Glutamatergic neuron (in vitro differentiated cells): ENCODE results near the gene PRR7. TPM values are rescaled to one million over a fixed set of nuclear protein-coding genes. Genes with fewer than 3 reads are reported as not detected.

ENCODE experiments used
- DNase-seq: peaks from one replicate; pipeline ENCODE4 v3.0.0; 2022
- H3K27ac Mint-ChIP-seq: one replicate; pipeline ENCODE4 v1.8.0; 2020; ENCODE audit warnings: mild to moderate bottlenecking, mixed read lengths, inconsistent platforms; ENCODE audit not compliant: unreplicated experiment
- H3K27me3 Mint-ChIP-seq: one replicate; pipeline ENCODE4 v1.8.0; 2020; ENCODE audit warnings: mild to moderate bottlenecking, moderate library complexity, mixed read lengths, inconsistent platforms; ENCODE audit not compliant: unreplicated experiment
- H3K36me3 Mint-ChIP-seq: one replicate; pipeline ENCODE4 v1.8.0; 2020; ENCODE audit warnings: mild to moderate bottlenecking, mixed read lengths, inconsistent platforms; ENCODE audit not compliant: unreplicated experiment
- H3K4me1 Mint-ChIP-seq: one replicate; pipeline ENCODE4 v1.8.0; 2020; ENCODE audit warnings: mild to moderate bottlenecking, low read depth, mixed read lengths, inconsistent platforms; ENCODE audit not compliant: unreplicated experiment
- H3K4me3 Mint-ChIP-seq: one replicate; pipeline ENCODE4 v1.8.0; 2020; ENCODE audit warnings: mild to moderate bottlenecking, mixed read lengths, inconsistent platforms; ENCODE audit not compliant: unreplicated experiment
- H3K9me3 Mint-ChIP-seq: one replicate; pipeline ENCODE4 v1.8.0; 2020; ENCODE audit warnings: mild to moderate bottlenecking, moderate library complexity, mixed read lengths, inconsistent platforms; ENCODE audit not compliant: unreplicated experiment
- total RNA-seq: library from RNA; stranded (reverse); fragmentation: NEBNext Ultra II Directional; extraction: Animal tissue kit (Norgen Biotek cat#: 25700); gene quantifications from one replicate; pipeline ENCODE4 v1.2.1, GENCODE V29; 2021; ENCODE audit not compliant: unreplicated experiment
- TF ChIP-seq, protein P1 (sequence below): fragments of 200-600 bp; sonication (generic); IDR thresholded peaks from one replicate; pipeline ENCODE4 v1.5.0; 2021; ENCODE audit not compliant: partially characterized antibody, unreplicated experiment

PRR7 gene
- total RNA-seq, 1 donor from 2014 or later: 4.1 TPM

DNA sequence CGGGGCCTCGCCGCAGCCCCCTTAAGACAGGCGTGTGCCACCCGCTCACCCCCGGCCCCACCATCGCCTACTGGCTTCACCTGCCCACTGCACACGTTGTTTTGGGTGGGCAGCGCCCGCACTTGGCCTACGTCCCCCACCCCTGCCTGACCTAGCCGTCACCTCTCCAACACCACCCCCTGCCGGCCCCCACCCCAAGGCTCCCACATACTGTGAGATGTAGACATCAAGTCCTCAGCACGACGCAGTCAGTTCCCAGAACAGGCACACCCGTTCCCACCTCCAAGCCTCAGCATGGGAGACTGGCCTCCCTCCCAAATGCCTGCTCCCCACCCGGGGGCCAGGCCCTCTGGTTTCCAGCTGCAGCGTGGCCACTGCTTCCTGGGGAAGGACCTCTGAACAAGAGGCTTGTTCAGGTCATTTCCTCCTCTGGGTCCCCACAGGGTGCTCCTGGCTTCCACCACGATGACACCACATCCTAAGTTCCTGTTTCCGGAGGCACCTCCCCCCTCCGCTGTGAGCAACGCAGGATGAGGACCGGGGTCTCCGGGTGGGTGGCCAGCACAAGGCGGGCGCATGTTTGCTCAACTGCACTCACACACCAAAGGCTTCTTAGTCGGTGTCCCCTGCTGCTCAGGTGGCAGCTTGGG is 15.5 kb downstream of the PRR7 start:
- DNase-seq: no peak
- peaks cover 17% of the 10 kb centered on the region for H3K4me1 Mint-ChIP-seq
- H3K27me3 Mint-ChIP-seq: peaks cover 39% of the 10 kb centered on the region
- peaks cover 16% of the 10 kb centered on the region for H3K36me3 Mint-ChIP-seq
- H3K9me3 Mint-ChIP-seq: peaks cover 38% of the 10 kb centered on the region
- peak overlapping the region; percentile 93 for H3K27ac Mint-ChIP-seq
- H3K4me3 Mint-ChIP-seq: no peak overlapping the region
- TF ChIP-seq, protein P1, sequence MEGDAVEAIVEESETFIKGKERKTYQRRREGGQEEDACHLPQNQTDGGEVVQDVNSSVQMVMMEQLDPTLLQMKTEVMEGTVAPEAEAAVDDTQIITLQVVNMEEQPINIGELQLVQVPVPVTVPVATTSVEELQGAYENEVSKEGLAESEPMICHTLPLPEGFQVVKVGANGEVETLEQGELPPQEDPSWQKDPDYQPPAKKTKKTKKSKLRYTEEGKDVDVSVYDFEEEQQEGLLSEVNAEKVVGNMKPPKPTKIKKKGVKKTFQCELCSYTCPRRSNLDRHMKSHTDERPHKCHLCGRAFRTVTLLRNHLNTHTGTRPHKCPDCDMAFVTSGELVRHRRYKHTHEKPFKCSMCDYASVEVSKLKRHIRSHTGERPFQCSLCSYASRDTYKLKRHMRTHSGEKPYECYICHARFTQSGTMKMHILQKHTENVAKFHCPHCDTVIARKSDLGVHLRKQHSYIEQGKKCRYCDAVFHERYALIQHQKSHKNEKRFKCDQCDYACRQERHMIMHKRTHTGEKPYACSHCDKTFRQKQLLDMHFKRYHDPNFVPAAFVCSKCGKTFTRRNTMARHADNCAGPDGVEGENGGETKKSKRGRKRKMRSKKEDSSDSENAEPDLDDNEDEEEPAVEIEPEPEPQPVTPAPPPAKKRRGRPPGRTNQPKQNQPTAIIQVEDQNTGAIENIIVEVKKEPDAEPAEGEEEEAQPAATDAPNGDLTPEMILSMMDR: no peak

DNA sequence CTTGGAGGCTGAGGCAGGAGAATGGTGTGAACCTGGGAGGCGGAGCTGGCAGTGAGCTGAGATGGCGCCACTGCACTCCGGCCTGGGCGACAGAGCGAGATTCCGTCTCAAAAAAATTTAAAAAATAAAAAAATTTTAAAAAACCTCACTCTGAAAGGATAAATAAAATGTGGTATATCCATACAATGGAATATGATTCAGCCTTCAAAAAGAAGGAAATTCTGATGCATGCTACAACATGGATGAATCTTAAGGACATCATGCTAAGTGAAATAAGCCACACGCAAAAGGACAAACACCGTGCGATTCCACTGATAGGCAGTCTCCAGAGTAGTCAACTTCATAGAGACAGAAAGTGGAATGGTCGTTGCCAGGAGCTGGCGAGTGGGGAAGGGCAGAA is 18.4 kb downstream of the PRR7 start:
- peaks cover 22% of the 10 kb centered on the region for H3K4me1 Mint-ChIP-seq
- peaks cover 49% of the 10 kb centered on the region for H3K9me3 Mint-ChIP-seq
- peak overlapping the region; percentile 81 for H3K27ac Mint-ChIP-seq
- peaks cover 16% of the 10 kb centered on the region for H3K36me3 Mint-ChIP-seq
- peaks cover 49% of the 10 kb centered on the region for H3K27me3 Mint-ChIP-seq
- DNase-seq: no peak
- TF ChIP-seq, protein P1: no peak
- no peak overlapping the region for H3K4me3 Mint-ChIP-seq

DNA sequence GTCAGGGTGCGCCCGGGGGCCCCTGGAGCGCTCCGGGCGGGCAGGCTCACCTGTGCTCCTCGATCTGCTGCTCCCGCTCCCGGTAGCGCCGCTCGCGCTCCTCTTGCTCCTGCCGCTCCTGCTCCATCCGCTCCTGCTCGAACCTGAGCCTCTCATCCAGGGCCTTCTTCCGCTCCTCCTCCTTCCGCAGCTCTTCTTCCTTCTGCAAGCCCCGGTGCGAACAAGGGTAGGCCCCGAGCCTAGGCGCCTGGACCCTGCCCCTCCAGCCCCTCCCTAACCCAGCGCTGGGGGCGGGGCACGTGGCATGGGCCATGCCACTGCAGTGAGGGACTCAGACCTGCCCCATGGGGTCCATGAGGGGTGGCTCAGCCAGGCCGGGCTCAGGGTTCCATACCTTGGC is 20.2 kb downstream of the PRR7 start:
- peaks cover 28% of the 10 kb centered on the region for H3K4me1 Mint-ChIP-seq
- peak overlapping the region; percentile 73 for H3K27ac Mint-ChIP-seq
- H3K4me3 Mint-ChIP-seq: no peak overlapping the region
- TF ChIP-seq, protein P1: no peak
- peaks cover 49% of the 10 kb centered on the region for H3K9me3 Mint-ChIP-seq
- H3K27me3 Mint-ChIP-seq: peaks cover 55% of the 10 kb centered on the region
- no peak for DNase-seq
- H3K36me3 Mint-ChIP-seq: peaks cover 10% of the 10 kb centered on the region

DNA sequence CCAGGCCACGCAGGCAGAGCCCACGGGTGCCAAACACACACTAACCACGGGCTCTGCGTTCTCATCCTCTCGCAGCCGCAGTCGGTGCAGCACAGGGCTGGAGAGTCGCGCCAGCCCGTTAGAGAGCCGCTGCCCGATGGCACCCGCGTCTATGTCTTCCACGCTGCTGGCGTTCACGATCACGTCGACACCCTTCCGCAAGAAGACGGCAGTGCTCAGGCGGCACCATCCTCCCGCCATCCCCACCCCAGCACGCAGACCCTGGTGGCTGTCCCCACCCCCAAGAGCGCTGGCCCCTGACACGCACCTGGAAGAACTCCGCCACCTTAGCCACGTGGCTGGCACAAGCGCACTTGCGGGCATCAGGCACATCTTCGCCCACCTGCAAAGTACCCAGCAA is 20.8 kb downstream of the PRR7 start:
- Mint-ChIP-seq H3K9me3 (peaks cover 53% of the 10 kb centered on the region), H3K36me3 (peaks cover 10% of the 10 kb centered on the region), H3K27me3 (peaks cover 57% of the 10 kb centered on the region), H3K4me1 (peaks cover 28% of the 10 kb centered on the region), H3K27ac (peak overlapping the region; percentile 52), H3K4me3 (no peak overlapping the region)
- TF ChIP-seq, protein P1: no peak
- DNase-seq: no peak

DNA sequence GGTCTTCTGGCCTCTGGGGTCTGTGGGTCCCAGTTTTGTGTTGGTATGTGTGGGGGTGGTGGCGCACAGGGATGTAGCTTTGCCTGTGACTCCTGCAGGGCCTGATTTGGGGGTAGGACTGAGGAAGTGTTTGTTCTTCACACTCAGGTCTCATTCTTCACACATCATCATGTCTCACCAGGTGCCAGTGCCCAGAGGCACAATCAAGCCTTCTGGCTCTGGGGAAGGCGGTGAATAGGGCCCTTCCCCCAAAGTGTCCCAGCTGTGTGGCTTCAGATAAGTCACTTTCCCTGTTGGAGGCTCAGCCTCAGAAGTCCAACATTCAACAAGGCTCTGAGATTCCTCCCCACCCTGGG is 21.7 kb downstream of the PRR7 start:
- peak overlapping the region; percentile 100 for H3K27ac Mint-ChIP-seq
- DNase-seq: no peak
- TF ChIP-seq, protein P1: no peak
- peaks cover 25% of the 10 kb centered on the region for H3K4me1 Mint-ChIP-seq
- H3K9me3 Mint-ChIP-seq: peaks cover 50% of the 10 kb centered on the region
- H3K4me3 Mint-ChIP-seq: peak overlapping the region; percentile 95
- H3K27me3 Mint-ChIP-seq: peaks cover 54% of the 10 kb centered on the region
- peaks cover 10% of the 10 kb centered on the region for H3K36me3 Mint-ChIP-seq
